ENCODE data around the gene PUS3.

DNA sequence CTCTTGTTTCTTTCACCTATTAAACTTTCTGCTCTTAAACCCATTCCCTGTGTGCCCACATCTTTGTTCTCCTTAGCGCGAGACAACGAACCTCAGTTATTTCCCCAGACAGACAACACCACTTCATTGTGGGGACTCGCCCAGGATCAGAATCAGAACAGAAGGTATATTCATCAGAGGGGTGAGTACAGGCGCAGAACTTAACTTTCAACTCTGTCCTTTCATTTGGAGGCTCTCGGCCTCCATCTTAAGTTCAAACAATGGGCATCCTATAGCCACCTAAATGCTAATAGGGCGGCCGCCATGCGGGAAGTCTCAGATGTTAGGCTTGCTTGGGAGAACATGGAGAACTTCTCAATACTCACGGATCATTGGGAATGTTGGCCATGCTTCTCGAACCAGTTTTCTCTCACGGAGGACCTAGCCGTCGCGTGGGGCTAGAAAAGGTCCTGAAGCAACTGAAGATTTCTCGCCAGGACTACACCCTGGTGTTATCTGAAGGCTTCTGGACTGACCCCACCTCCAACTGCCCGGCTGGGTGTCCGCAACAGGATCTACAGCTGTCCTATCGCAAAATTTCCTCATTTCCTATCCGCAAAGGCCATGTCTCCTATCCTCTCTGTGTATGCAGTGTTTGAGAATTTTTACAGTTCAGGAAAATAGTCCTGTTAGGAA, 29.0 kb downstream of the PUS3 start:
- TF ChIP-seq, protein P1, sequence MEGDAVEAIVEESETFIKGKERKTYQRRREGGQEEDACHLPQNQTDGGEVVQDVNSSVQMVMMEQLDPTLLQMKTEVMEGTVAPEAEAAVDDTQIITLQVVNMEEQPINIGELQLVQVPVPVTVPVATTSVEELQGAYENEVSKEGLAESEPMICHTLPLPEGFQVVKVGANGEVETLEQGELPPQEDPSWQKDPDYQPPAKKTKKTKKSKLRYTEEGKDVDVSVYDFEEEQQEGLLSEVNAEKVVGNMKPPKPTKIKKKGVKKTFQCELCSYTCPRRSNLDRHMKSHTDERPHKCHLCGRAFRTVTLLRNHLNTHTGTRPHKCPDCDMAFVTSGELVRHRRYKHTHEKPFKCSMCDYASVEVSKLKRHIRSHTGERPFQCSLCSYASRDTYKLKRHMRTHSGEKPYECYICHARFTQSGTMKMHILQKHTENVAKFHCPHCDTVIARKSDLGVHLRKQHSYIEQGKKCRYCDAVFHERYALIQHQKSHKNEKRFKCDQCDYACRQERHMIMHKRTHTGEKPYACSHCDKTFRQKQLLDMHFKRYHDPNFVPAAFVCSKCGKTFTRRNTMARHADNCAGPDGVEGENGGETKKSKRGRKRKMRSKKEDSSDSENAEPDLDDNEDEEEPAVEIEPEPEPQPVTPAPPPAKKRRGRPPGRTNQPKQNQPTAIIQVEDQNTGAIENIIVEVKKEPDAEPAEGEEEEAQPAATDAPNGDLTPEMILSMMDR (IDR thresholded peaks at IDR 0.05): no peak
- no peak for TF ChIP-seq POLR2A (IDR thresholded peaks at IDR 0.05)

Data from lower leg skin (tissue), 3 donors.